Measurements from ENCODE around the gene USP33. TPM values are rescaled to one million over a fixed set of nuclear protein-coding genes. Genes with fewer than 3 reads are reported as not detected.
A peak's percentile ranks its signal among the peaks of the same experiment; 100 is the strongest.

USP33 gene
- total and polyA plus RNA-seq, 9 of the 15 experiments (the other 6 are each of a cell fraction or from before 2014, with no cell fraction given): 22.4 to 83.5 (median 44.7) TPM

GRCh38 chr1:77682460-77683159 is 77.0 kb downstream of the USP33 start, which contains the start of gene ZZZ3 (continued):
- no peak for TF ChIP-seq ZNF655 (CRISPR knock-in tag; IDR thresholded peaks at IDR 0.05)
- peak; percentile 80 for TF ChIP-seq ASH1L (IDR thresholded peaks at IDR 0.05; ENCODE audit: borderline replicate concordance, low read depth, partially characterized antibody)
- TF ChIP-seq PHF20 (IDR thresholded peaks at IDR 0.05; ENCODE audit: partially characterized antibody): peak; percentile 82
- no peak for TF ChIP-seq CBX1 (IDR thresholded peaks at IDR 0.05; ENCODE audit: low read depth)
- peak; percentile 38; the same call in 1 of the 2 replicates for TF ChIP-seq CTBP1 (IDR thresholded peaks at IDR 0.05; ENCODE audit: borderline replicate concordance)
- TF ChIP-seq E2F3 (CRISPR knock-in tag; IDR thresholded peaks at IDR 0.05): no peak
- TF ChIP-seq VEZF1 (CRISPR knock-in tag; IDR thresholded peaks at IDR 0.05): peak; percentile 98
- peak; percentile 33; the same call in 1 of the 2 replicates for TF ChIP-seq L3MBTL2 (IDR thresholded peaks at IDR 0.05)
- TF ChIP-seq POLR2A (conservative IDR thresholded peaks at IDR 0.05): peak; percentile 71
- TF ChIP-seq ATF1 (CRISPR knock-in tag; IDR thresholded peaks at IDR 0.05): no peak
- no peak for TF ChIP-seq ATF1 (tag; IDR thresholded peaks at IDR 0.05)
- peak; percentile 76; the same call in 1 of the 2 replicates for TF ChIP-seq CLOCK (CRISPR knock-in tag; IDR thresholded peaks at IDR 0.05; ENCODE audit: borderline replicate concordance)
- no peak for TF ChIP-seq CHCHD3 (CRISPR knock-in tag; IDR thresholded peaks at IDR 0.05)
- TF ChIP-seq EP300 (IDR thresholded peaks at IDR 0.05; ENCODE audit: low read length): peak; percentile 6; the same call in 1 of the 2 replicates
- TF ChIP-seq MTA3 (IDR thresholded peaks at IDR 0.05; ENCODE audit: borderline replicate concordance): peak; percentile 58; the same call in 1 of the 2 replicates
- TF ChIP-seq AFF1 (IDR thresholded peaks at IDR 0.05; ENCODE audit: low read depth in 1 of 2, partially characterized antibody in 2 of 2): peak in 1 of 2 experiments; percentile 83
- no peak for TF ChIP-seq MLLT1 (IDR thresholded peaks at IDR 0.05)
